GM21515 (cell line): ENCODE results near the gene SERBP1.
A peak's percentile ranks its signal among the peaks of the same experiment; 100 is the strongest.
"Not testable (repeated sequence)": the region's sequence is repeated elsewhere in the genome, so short reads cannot be mapped to it uniquely, and the experiment has no call there.

Source experiments
- ATAC-seq: cut with Tn5 transposase; IDR thresholded peaks from one replicate; pipeline ENCODE4 v1.9.1; 2021; ENCODE audit not compliant: unreplicated experiment

The SERBP1 gene

DNA sequence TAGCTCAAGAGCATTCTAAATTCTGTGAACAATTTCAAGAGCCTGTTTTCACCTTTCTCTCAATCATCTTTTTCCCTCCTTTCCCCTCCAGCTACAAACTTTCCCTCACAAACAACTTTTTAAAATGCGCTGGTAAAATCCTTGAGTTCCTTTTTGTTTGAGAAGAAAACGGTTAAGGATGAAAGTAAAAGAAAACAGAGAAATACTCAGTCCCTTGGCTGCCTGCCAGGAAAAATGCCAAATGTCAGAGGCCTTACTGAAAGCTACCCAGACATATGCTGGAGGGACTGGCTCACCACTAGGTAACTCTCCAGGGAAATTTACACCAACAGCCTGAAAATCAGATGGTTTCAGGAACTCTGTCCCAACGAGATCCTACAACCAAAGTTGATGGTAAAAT, 11.0 kb upstream of the SERBP1 start:
- peak; percentile 50 for ATAC-seq

DNA sequence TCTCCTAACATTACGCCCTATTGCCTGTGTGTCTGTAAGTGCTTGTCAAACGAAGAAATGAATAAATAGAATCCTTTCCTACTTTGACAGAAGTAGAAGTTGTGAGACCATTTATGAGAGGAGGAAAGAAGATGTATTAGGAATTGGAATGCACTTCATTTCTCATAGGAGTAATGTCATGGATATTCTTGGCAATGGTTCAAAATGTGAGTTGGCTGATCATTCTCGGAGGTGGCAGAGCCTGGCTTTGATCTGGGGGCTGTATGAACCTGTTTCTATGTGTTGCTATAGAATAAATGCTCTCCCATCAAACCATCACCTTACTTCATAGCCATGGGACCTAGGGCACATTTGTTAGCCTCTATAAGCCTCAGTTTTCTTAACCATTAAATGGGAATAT, 10.1 kb upstream of the SERBP1 start:
- ATAC-seq = no peak

- ATAC-seq = no peak
Measured at GRCh38 chr1:67439277-67440029, 9.3 kb upstream of the SERBP1 start.

- ATAC-seq = no peak
Measured at GRCh38 chr1:67437961-67438360, 7.8 kb upstream of the SERBP1 start.

- ATAC-seq = no peak
Measured at GRCh38 chr1:67436511-67437055, 6.4 kb upstream of the SERBP1 start.

DNA sequence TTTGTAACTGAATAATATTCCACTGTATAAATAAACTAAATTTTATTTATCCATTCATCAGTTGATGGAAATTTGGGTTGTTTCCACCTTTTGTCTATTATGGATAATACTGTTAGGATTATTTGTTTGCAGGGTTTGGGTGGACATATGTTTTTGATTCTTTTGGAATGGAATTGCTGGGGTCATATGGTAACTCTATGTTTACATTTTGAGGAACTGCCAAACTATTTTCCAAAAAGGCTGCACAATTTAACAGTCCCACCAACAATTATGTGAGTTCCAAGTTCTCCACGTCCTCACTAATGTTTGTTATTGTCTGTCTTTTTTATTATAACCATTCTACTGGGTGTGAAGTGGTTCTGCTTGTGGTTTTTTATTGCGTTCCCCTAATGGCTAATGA, 4.3 kb upstream of the SERBP1 start:
- no peak for ATAC-seq

DNA sequence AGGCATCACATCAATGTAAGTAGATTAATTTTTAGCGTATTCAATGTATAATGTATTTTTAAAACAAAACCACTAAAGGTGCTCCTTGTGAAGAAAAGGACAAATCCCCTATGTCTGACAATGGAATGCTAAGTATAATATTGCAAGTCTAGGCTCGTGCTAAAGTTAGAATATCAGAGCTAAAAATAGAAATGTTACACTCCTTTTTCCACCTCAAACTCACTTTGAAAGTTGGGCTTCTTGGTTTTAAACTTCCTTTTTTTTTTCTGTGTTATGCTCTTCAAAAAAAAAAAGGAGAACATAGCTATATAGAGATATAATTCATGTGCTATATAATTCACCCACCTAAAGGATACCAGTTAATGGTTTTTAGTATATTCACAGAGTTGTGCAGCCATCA, 3.6 kb upstream of the SERBP1 start:
- no peak for ATAC-seq

GRCh38 chr1:67432745-67433144, 2.5 kb upstream of the SERBP1 start:
- no peak for ATAC-seq

DNA sequence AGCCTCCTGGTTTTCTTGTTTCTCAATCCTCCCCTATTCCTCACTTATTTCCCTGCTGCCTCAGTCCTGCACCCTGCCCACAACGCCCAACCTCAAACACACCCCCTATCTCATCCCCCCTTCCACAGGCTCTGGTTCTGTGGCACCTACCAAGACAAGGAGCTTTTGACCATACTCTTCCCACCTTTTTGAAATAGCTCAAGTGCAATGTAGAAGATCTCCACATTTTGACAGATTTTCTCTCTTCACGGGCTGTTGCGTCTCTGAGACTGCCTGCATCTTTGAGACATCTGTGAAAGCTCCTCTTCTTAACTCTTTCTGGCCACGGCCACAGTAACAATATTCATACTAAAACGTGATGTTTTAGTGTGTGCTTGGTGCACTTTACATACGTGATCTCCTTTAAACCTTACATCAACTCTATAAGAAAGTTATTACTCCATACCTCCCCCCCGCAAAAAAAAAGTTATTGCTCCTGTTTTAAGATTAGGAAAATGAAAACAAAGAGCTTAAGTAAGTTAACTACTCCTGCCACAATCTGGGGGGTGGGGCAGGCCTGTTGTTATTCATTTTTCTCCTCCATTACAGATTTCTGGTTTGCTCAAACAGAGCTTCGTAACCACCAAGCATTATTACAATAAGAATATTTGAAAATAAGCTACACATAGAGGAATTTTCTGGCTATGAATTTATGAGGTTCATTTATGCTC, 1.8 kb upstream of the SERBP1 start:
- no peak for ATAC-seq

DNA sequence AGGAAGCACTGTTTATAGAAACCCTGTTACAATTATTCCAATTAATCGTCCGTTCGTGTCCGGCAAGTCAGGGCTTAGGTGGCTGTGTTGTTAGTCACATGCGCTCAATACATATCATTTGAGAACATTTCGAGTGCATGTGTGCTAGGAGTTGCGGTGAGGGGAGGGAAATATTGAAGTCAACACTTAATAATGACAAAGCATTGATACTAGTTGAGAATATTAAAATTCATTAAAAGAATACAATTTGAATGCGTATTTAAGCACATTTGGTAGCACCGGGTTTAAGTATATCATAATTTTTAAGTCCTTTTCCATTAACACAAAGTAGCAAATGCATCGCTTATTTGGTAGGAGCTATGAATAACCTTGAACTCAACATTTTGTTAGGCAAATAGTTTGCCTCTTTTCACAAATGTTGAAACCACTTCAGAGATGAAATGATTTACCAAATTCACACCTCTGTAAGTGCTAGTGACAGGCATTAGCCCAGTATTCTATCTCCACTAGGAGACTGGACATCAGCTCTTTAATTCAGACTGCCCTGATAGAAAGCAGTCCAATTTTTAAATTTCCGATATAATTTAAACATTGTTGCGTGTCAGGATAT, 1.1 kb upstream of the SERBP1 start:
- ATAC-seq = no peak

- peak; percentile 1 for ATAC-seq
Measured at GRCh38 chr1:67429528-67430357, 459 bp downstream of the SERBP1 start.

GRCh38 chr1:67429011-67429527, 1.1 kb downstream of the SERBP1 start:
- ATAC-seq = no peak

GRCh38 chr1:67427947-67428346, 2.3 kb downstream of the SERBP1 start:
- ATAC-seq = no peak

GRCh38 chr1:67427465-67427864, 2.7 kb downstream of the SERBP1 start:
- no peak for ATAC-seq

DNA sequence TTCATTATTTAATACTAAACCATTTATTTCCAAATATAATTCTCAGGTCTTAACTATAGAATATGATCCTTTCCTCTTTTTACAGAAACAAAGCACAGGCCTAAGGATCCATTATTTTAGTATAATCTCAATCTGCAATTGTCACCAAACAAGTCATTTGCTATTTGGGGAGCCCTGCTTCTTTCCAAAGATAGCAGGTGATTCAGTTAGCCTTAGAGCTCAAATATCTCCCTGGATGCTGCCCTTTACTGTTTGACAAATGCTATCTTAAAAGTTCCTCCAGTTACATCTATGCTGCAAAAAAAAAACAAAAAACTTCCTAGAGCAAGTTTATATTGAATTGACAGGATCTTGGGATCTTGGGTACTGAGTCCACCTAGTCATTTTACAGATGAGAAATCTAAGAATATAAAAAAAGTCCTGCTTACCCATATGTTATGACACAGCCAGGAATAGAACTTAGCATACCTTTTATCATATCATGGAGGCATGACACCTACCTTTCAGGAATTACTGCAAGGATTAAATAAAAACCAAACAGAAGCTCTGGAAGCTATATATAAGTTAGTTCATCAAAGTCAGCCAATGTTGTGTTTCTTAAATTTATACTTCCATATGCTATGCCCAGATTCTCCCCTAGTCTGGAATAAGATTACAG, 9.2 kb downstream of the SERBP1 start:
- no peak for ATAC-seq

DNA sequence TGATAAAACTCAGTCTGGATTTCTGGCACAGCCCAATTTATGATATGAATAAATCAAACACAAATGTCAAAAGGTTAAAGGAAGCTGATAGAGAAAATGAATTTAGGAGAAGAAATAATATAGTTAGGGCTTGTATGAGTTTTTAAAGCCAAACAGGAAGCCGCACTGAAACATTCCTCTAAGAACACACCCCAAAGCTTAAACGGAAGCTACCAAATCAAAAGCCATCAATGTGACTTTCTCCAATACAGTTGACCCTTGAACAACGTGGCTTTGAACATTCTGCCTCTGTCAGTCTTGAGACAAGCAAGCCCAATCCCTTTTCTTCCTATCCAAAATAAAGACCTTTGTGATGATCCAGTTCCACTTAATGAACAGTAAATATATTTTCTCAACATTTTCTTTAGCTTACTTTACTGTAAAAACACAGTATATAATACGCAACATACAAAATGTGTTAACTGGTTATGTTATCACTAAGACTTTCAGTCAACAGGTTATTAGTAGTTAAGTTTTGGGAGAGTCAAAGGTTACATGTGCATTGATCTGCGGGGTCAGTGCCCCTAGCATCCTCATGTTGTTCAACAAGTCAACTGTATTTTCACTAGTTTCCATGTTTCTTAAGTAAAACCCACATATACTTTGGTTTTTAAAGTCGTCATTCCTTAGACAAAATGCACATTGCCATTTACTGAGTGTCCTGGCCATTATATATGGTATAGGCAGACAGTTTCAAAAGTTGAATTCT, 11.2 kb downstream of the SERBP1 start:
- no peak for ATAC-seq

- not testable (repeated sequence) for ATAC-seq
Measured at GRCh38 chr1:67417733-67418132, 12.5 kb downstream of the SERBP1 start.

- ATAC-seq = no peak
Measured at GRCh38 chr1:67415041-67415440, 15.2 kb downstream of the SERBP1 start.

DNA sequence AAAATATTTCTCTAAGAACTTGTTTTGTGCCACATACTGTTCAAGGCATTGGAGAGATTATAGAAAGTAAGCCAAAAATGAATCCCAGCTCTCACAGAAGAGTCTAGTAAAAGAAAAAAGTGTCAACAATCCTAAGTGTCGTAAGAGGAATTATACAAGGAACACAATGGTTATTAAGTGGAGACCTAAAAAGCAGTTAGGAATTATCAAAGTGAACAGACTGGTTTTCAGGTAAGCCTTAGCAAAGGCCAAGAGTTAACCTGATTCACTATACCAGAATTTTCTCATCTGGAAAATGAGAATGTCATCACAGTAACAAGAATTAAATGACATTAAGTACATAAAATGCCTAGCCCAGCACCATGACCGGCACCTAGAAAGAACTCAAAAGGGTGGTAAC, 15.6 kb downstream of the SERBP1 start:
- ATAC-seq = no peak

DNA sequence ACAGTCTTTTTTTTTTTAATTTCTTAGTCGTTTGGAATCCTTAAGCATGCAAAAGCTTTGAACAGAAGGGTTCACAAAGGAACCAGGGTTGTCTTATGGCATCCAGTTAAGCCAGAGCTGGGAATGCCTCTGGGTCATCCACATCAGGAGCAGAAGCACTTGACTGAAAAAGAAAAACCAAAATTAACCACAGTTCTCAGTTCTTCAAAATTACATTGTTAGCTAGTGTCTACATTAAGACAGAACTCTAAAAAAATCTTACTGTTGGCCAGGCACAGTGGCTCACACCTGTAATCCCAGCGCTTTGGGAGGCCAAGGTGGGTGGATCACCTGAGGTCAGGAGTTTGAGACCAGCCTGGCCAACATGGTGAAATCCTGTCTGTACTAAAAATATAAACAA, 17.1 kb downstream of the SERBP1 start:
- not testable (repeated sequence) for ATAC-seq
